GM23338 (cell line): ENCODE measurements around the gene YPEL2. TPM values are rescaled to one million over a fixed set of nuclear protein-coding genes. Genes with fewer than 3 reads are reported as not detected.

Experiments used
- ATAC-seq: fragments of 200-7000 bp; cut with Tn5 transposase; 3 replicates; pipeline ENCODE4 v1.9.1; 2020
- DNase-seq: peaks from one replicate; pipeline ENCODE4 v3.0.0-alpha.2; 2015; ENCODE audit warnings: low spot score
- H2AFZ ChIP-seq: fragments of 200-600 bp; sonication (generic); 2 replicates; pipeline ENCODE4 v1.8.0; 2016; ENCODE audit warnings: antibody characterized with exemption, mild to moderate bottlenecking, moderate library complexity
- H3F3A ChIP-seq: fragments of 200-600 bp; sonication (generic); replicated peaks from 2 replicates; pipeline ENCODE4 v1.8.0; 2017; ENCODE audit warnings: antibody characterized with exemption, mixed run types, low read depth
- H3K27ac ChIP-seq: fragments of 200-600 bp; sonication (generic); 2 replicates; pipeline ENCODE4 v1.6.1; 2016; ENCODE audit warnings: low read depth
- H3K27me3 ChIP-seq: fragments of 200-600 bp; sonication (generic); 2 replicates; pipeline ENCODE4 v1.8.0; 2016; ENCODE audit warnings: mild to moderate bottlenecking, mixed run types, moderate library complexity; ENCODE audit not compliant: insufficient read depth
- H3K36me3 ChIP-seq: fragments of 200-600 bp; sonication (generic); 2 replicates; pipeline ENCODE4 v1.8.0; 2016; ENCODE audit warnings: mild to moderate bottlenecking; ENCODE audit not compliant: insufficient read depth
- H3K4me1 ChIP-seq: fragments of 200-600 bp; sonication (generic); 2 replicates; pipeline ENCODE4 v1.8.0; 2016; ENCODE audit warnings: mild to moderate bottlenecking, moderate library complexity; ENCODE audit not compliant: insufficient read depth
- H3K4me2 ChIP-seq: fragments of 200-600 bp; sonication (generic); 2 replicates; pipeline ENCODE4 v1.7.1; 2017; ENCODE audit warnings: mixed run types
- H3K4me3 ChIP-seq: fragments of 200-600 bp; sonication (generic); 2 replicates; pipeline ENCODE4 v1.6.1; 2016; ENCODE audit warnings: mixed run types
- H3K79me2 ChIP-seq: fragments of 200-600 bp; sonication (generic); replicated peaks from 2 replicates; pipeline ENCODE4 v1.8.0; 2017; ENCODE audit warnings: mild to moderate bottlenecking; ENCODE audit not compliant: insufficient read depth
- H3K9me2 ChIP-seq: fragments of 200-600 bp; sonication (generic); 2 replicates; pipeline ENCODE4 v1.8.0; 2017; ENCODE audit not compliant: insufficient read depth
- H4K20me1 ChIP-seq: fragments of 200-600 bp; sonication (generic); replicated peaks from 2 replicates; pipeline ENCODE4 v1.8.0; 2017; ENCODE audit warnings: mild to moderate bottlenecking; ENCODE audit not compliant: insufficient read depth
- H3K27ac Mint-ChIP-seq: 2 replicates; pipeline ENCODE4 v1.8.0; 2020; ENCODE audit warnings: inconsistent platforms, mild to moderate bottlenecking, moderate library complexity, mixed read lengths
- H3K27me3 Mint-ChIP-seq: 3 replicates; pipeline ENCODE4 v1.8.0; 2022; ENCODE audit warnings: low read depth, mild to moderate bottlenecking, moderate library complexity, mixed read lengths, inconsistent platforms; ENCODE audit not compliant: insufficient read depth, poor library complexity
- H3K36me3 Mint-ChIP-seq: 3 replicates; pipeline ENCODE4 v1.8.0; 2021; ENCODE audit warnings: low read depth, mild to moderate bottlenecking, inconsistent platforms, moderate library complexity, mixed read lengths
- H3K4me1 Mint-ChIP-seq: 3 replicates; pipeline ENCODE4 v1.8.0; 2020; ENCODE audit warnings: mild to moderate bottlenecking, inconsistent platforms, mixed read lengths
- H3K4me3 Mint-ChIP-seq: 3 replicates; pipeline ENCODE4 v1.8.0; 2021; ENCODE audit warnings: moderate library complexity, mild to moderate bottlenecking, inconsistent platforms, mixed read lengths
- H3K9me3 Mint-ChIP-seq: 3 replicates; pipeline ENCODE4 v1.8.0; 2020; ENCODE audit warnings: moderate library complexity, mild to moderate bottlenecking, inconsistent platforms, mixed read lengths
- CREB1 ChIP-seq: fragments of 250-450 bp; sonication (Bioruptor Pico); IDR thresholded peaks from 2 replicates; pipeline ENCODE4 v1.5.0; 2020; ENCODE audit warnings: low read depth, mild to moderate bottlenecking, moderate library complexity
- CTCF ChIP-seq, 2 experiments: fragments of 200-600 bp in 1 of 2; sonication (generic) in 1 of 2; conservative IDR thresholded peaks; 2 replicates each; pipeline versions ENCODE4 v1.5.1 to v1.6.1; 2016 to 2017; ENCODE audit warnings: antibody characterized with exemption in 2 of 2, low read depth in 2 of 2, mild to moderate bottlenecking in 2 of 2, moderate library complexity in 1 of 2
- EZH2 ChIP-seq: fragments of 200-600 bp; sonication (generic); IDR thresholded peaks from one replicate; pipeline ENCODE4 v1.8.0; 2017; ENCODE audit warnings: antibody characterized with exemption, mild to moderate bottlenecking, low read depth; ENCODE audit not compliant: unreplicated experiment
- EZH2phosphoT487 ChIP-seq: fragments of 200-600 bp; sonication (generic); IDR thresholded peaks from one replicate; pipeline ENCODE4 v1.8.1; 2018; ENCODE audit warnings: antibody characterized with exemption; ENCODE audit not compliant: unreplicated experiment
- JUNB ChIP-seq: IDR thresholded peaks from one replicate; pipeline ENCODE4 v1.6.1; 2016; ENCODE audit warnings: antibody characterized with exemption; ENCODE audit not compliant: unreplicated experiment
- NANOG ChIP-seq: IDR thresholded peaks from 2 replicates; pipeline ENCODE4 v1.6.1; 2016; ENCODE audit warnings: antibody characterized with exemption, borderline replicate concordance
- POLR2AphosphoS5 ChIP-seq: IDR thresholded peaks from 2 replicates; pipeline ENCODE4 v1.6.1; 2016; ENCODE audit warnings: antibody characterized with exemption, low read depth
- STAT1 ChIP-seq: IDR thresholded peaks from one replicate; pipeline ENCODE4 v1.6.1; 2016; ENCODE audit warnings: antibody characterized with exemption; ENCODE audit not compliant: unreplicated experiment
- ZNF114 ChIP-seq: fragments of 250-450 bp; sonication (Bioruptor Pico); IDR thresholded peaks from 2 replicates; pipeline ENCODE4 v1.5.0; 2020; ENCODE audit warnings: mild to moderate bottlenecking, moderate library complexity
- ZNF462 ChIP-seq: fragments of 250-450 bp; sonication (Bioruptor Pico); IDR thresholded peaks from 2 replicates; pipeline ENCODE4 v1.5.0; 2020; ENCODE audit warnings: mild to moderate bottlenecking, moderate library complexity
- polyA plus RNA-seq: library from polyadenylated mRNA; unstranded; fragments of >200 nt; fragmentation: Nextera tagmentation; extraction: Ambion mirVana; gene quantifications from 2 replicates; pipeline ENCODE4 v1.2.1, GENCODE V29; 2016
- total RNA-seq: library from RNA; depleted of rRNA; stranded (reverse); fragments of >200 nt; shearing (Covaris generic); gene quantifications from 2 replicates; pipeline ENCODE4 v1.2.3, GENCODE V29; 2014
- TF ChIP-seq, protein P1 (sequence below): IDR thresholded peaks from one replicate; pipeline ENCODE4 v1.6.1; 2018; ENCODE audit warnings: antibody characterized with exemption; ENCODE audit not compliant: unreplicated experiment

YPEL2 gene
- total and polyA plus RNA-seq, 2 experiments from 2014 or later: 4.1 to 5.2 TPM

DNA sequence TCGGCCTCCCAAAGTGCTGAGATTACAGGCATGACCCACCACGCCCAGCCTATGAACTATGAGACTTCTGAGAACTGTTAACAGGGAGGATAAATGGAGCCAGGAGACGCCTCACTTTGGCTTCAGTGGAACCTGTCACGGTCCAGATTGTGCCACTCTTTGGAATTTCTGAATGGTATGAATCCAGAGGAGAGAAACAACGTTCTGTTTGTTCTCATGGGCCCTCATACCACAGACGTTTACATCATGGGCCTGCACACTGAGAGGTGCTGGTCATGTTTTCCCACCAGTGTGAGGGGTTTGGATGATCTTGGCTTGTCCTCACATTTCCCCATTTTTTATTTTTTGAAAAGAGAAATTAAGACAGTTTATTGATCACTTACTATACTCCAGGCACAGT lies 90.3 kb downstream of the YPEL2 start:
- H3K4me3 ChIP-seq: no peak overlapping the region
- TF ChIP-seq JUNB (no peak), POLR2AphosphoS5 (no peak), ZNF462 (CRISPR knock-in tag) (no peak), NANOG (no peak), CTCF (conservative IDR thresholded peaks at IDR 0.05; ENCODE audit: low read depth in 2 of 2) (no peak), EZH2 (no peak), STAT1 (no peak), CREB1 (no peak), EZH2phosphoT487 (no peak), ZNF114 (CRISPR knock-in tag) (no peak)
- TF ChIP-seq, protein P1, sequence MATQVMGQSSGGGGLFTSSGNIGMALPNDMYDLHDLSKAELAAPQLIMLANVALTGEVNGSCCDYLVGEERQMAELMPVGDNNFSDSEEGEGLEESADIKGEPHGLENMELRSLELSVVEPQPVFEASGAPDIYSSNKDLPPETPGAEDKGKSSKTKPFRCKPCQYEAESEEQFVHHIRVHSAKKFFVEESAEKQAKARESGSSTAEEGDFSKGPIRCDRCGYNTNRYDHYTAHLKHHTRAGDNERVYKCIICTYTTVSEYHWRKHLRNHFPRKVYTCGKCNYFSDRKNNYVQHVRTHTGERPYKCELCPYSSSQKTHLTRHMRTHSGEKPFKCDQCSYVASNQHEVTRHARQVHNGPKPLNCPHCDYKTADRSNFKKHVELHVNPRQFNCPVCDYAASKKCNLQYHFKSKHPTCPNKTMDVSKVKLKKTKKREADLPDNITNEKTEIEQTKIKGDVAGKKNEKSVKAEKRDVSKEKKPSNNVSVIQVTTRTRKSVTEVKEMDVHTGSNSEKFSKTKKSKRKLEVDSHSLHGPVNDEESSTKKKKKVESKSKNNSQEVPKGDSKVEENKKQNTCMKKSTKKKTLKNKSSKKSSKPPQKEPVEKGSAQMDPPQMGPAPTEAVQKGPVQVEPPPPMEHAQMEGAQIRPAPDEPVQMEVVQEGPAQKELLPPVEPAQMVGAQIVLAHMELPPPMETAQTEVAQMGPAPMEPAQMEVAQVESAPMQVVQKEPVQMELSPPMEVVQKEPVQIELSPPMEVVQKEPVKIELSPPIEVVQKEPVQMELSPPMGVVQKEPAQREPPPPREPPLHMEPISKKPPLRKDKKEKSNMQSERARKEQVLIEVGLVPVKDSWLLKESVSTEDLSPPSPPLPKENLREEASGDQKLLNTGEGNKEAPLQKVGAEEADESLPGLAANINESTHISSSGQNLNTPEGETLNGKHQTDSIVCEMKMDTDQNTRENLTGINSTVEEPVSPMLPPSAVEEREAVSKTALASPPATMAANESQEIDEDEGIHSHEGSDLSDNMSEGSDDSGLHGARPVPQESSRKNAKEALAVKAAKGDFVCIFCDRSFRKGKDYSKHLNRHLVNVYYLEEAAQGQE: no peak
- H3K9me2 ChIP-seq: no peaks in the 10 kb centered on the region
- no peak overlapping the region for H3K27ac Mint-ChIP-seq
- peaks cover 7% of the 10 kb centered on the region; the same call in 2 of the 3 replicates for H3K9me3 Mint-ChIP-seq
- no peaks in the 10 kb centered on the region for H3K36me3 Mint-ChIP-seq
- peaks cover 5% of the 10 kb centered on the region for H3K27me3 Mint-ChIP-seq
- H3K79me2 ChIP-seq: no peaks in the 10 kb centered on the region
- H3K4me1 Mint-ChIP-seq: peaks cover 12% of the 10 kb centered on the region
- no peaks in the 10 kb centered on the region for H3K4me1 ChIP-seq
- no peak overlapping the region for H3K4me2 ChIP-seq
- no peak overlapping the region for H3K4me3 Mint-ChIP-seq
- no peak for DNase-seq
- H3F3A ChIP-seq: no peaks in the 10 kb centered on the region
- no peaks in the 10 kb centered on the region for H3K27me3 ChIP-seq
- no peak overlapping the region for H2AFZ ChIP-seq
- H4K20me1 ChIP-seq: no peaks in the 10 kb centered on the region
- H3K36me3 ChIP-seq: no peaks in the 10 kb centered on the region
- ATAC-seq: no peak
- no peak overlapping the region for H3K27ac ChIP-seq
